ENCODE measurements around the gene UXS1. TPM values are rescaled to one million over a fixed set of nuclear protein-coding genes. Genes with fewer than 3 reads are reported as not detected.

UXS1 gene
- total RNA-seq, 2 donors from 2014 or later, result 28.3 to 49.1 TPM

- no peak for ATAC-seq (ENCODE audit: insufficient number of reproducible peaks, low FRiP score, low read depth)
- Histone ChIP-seq H3K9me3 (no peaks in the 10 kb centered on the region), H3K4me1 (ENCODE audit: control insufficient read depth in 1 of 2, low read depth in 2 of 2) (peaks cover 0 to 6% of the 10 kb centered on the region in 2 donors), H3K36me3 (no peaks in the 10 kb centered on the region), H3K27ac (no peak overlapping the region), H3K4me3 (no peak overlapping the region), H3K27me3 (replicated peaks; ENCODE audit: insufficient read depth) (no peaks in the 10 kb centered on the region)
- no peak for TF ChIP-seq CTCF (IDR thresholded peaks at IDR 0.05)
- DNase-seq (ENCODE audit: low spot score), result no peak
Observed at GRCh38 chr2:106053116-106053515, 141.0 kb downstream of the UXS1 start.

GRCh38 chr2:106044859-106045258, 149.2 kb downstream of the UXS1 start:
- no peaks in the 10 kb centered on the region for H3K9me3 ChIP-seq

GRCh38 chr2:106044021-106044420, 150.1 kb downstream of the UXS1 start:
- no peaks in the 10 kb centered on the region for H3K27me3 ChIP-seq (replicated peaks; ENCODE audit: insufficient read depth)
- H3K36me3 ChIP-seq, result no peaks in the 10 kb centered on the region
- no peak for TF ChIP-seq CTCF (IDR thresholded peaks at IDR 0.05)
- H3K27ac ChIP-seq, result no peak overlapping the region
- H3K9me3 ChIP-seq, result no peaks in the 10 kb centered on the region
- DNase-seq (ENCODE audit: low spot score) (no peak), ATAC-seq (ENCODE audit: insufficient number of reproducible peaks, low FRiP score, low read depth) (no peak)
- no peak overlapping the region for H3K4me3 ChIP-seq
- H3K4me1 ChIP-seq (ENCODE audit: control insufficient read depth in 1 of 2, low read depth in 2 of 2), result no peaks in the 10 kb centered on the region

More at GRCh38 chr2:106044859-106045258, 149.2 kb downstream of the UXS1 start:
- TF ChIP-seq CTCF (IDR thresholded peaks at IDR 0.05), result no peak
- Histone ChIP-seq H3K27me3 (replicated peaks; ENCODE audit: insufficient read depth) (no peaks in the 10 kb centered on the region), H3K36me3 (no peaks in the 10 kb centered on the region), H3K4me1 (ENCODE audit: control insufficient read depth in 1 of 2, low read depth in 2 of 2) (no peaks in the 10 kb centered on the region), H3K27ac (no peak overlapping the region), H3K4me3 (no peak overlapping the region)
- DNase-seq (ENCODE audit: low spot score) (no peak), ATAC-seq (ENCODE audit: insufficient number of reproducible peaks, low FRiP score, low read depth) (no peak)

All from thoracic aorta (tissue), 2 donors.